ENCODE results near the gene SSRP1. TPM values are rescaled to one million over a fixed set of nuclear protein-coding genes. Genes with fewer than 3 reads are reported as not detected.
A peak's percentile ranks its signal among the peaks of the same experiment; 100 is the strongest.

Gene SSRP1
- total and polyA plus RNA-seq, 2 of the 13 experiments (the other 11 are each of a cell fraction or from before 2014, with no cell fraction given): 93.6 to 129 TPM

GRCh38 chr11:57320719-57321387 is 14.8 kb downstream of the SSRP1 start (continued):
- TF ChIP-seq, protein P1, sequence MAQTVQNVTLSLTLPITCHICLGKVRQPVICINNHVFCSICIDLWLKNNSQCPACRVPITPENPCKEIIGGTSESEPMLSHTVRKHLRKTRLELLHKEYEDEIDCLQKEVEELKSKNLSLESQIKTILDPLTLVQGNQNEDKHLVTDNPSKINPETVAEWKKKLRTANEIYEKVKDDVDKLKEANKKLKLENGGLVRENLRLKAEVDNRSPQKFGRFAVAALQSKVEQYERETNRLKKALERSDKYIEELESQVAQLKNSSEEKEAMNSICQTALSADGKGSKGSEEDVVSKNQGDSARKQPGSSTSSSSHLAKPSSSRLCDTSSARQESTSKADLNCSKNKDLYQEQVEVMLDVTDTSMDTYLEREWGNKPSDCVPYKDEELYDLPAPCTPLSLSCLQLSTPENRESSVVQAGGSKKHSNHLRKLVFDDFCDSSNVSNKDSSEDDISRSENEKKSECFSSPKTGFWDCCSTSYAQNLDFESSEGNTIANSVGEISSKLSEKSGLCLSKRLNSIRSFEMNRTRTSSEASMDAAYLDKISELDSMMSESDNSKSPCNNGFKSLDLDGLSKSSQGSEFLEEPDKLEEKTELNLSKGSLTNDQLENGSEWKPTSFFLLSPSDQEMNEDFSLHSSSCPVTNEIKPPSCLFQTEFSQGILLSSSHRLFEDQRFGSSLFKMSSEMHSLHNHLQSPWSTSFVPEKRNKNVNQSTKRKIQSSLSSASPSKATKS (CRISPR knock-in tag; IDR thresholded peaks at IDR 0.05): no peak
- TF ChIP-seq ZNF709 (CRISPR knock-in tag; IDR thresholded peaks at IDR 0.05) (no peak), SOX13 (IDR thresholded peaks at IDR 0.05) (no peak), SOX13 (CRISPR knock-in tag; conservative IDR thresholded peaks at IDR 0.05 in 1 of 2, IDR thresholded peaks at IDR 0.05 in 1 of 2) (0 out of 4 replicates have a peak, but pooled peaks of 1 of the 2 experiments have one; percentile 10), GFI1 (CRISPR knock-in tag; IDR thresholded peaks at IDR 0.05; ENCODE audit: borderline replicate concordance) (peak; percentile 86), CBX2 (IDR thresholded peaks at IDR 0.05; ENCODE audit: low read depth, low read length) (no peak), CBX2 (CRISPR knock-in tag; IDR thresholded peaks at IDR 0.05; ENCODE audit: low read depth) (no peak), THAP8 (CRISPR knock-in tag; IDR thresholded peaks at IDR 0.05; ENCODE audit: borderline replicate concordance) (no peak), ZNF639 (CRISPR knock-in tag; conservative IDR thresholded peaks at IDR 0.05) (no peak), ARID5B (CRISPR knock-in tag; IDR thresholded peaks at IDR 0.05) (0 out of 2 replicates have a peak, but pooled peaks have one; percentile 16), AKNA (CRISPR knock-in tag; IDR thresholded peaks at IDR 0.05; ENCODE audit: borderline replicate concordance) (no peak), ELK4 (CRISPR knock-in tag; IDR thresholded peaks at IDR 0.05; ENCODE audit: borderline replicate concordance) (no peak), HOXA5 (CRISPR knock-in tag; IDR thresholded peaks at IDR 0.05) (no peak), RFXANK (CRISPR knock-in tag; IDR thresholded peaks at IDR 0.05) (no peak)

All from HepG2 (cell line).